Progenitor cell of endocrine pancreas (in vitro differentiated cells): ENCODE measurements around the gene SFSWAP. TPM values are rescaled to one million over a fixed set of nuclear protein-coding genes. Genes with fewer than 3 reads are reported as not detected.
"Not testable (repeated sequence)": the region's sequence is repeated elsewhere in the genome, so short reads cannot be mapped to it uniquely, and the experiment has no call there.

ENCODE experiments used
- DNase-seq: peaks from one replicate; pipeline ENCODE4 v3.0.0; 2021; ENCODE audit warnings: low spot score; ENCODE audit not compliant: unreplicated experiment
- H3K27ac Mint-ChIP-seq: 2 replicates; pipeline ENCODE4 v1.8.0; 2021; ENCODE audit warnings: mild to moderate bottlenecking, moderate library complexity, mixed read lengths
- H3K27me3 Mint-ChIP-seq: 2 replicates; pipeline ENCODE4 v1.8.0; 2021; ENCODE audit warnings: mixed read lengths
- H3K36me3 Mint-ChIP-seq: 2 replicates; pipeline ENCODE4 v1.8.0; 2022; ENCODE audit warnings: mixed read lengths; ENCODE audit not compliant: insufficient read depth
- H3K4me1 Mint-ChIP-seq: 2 replicates; pipeline ENCODE4 v1.8.0; 2021; ENCODE audit warnings: low read depth, mixed read lengths
- H3K4me3 Mint-ChIP-seq: 2 replicates; pipeline ENCODE4 v1.8.0; 2021; ENCODE audit warnings: low read depth, mild to moderate bottlenecking, moderate library complexity, mixed read lengths
- H3K9me3 Mint-ChIP-seq: 2 replicates; pipeline ENCODE4 v1.8.0; 2021; ENCODE audit warnings: low read depth, mixed read lengths
- CTCF ChIP-seq: fragments of 200-600 bp; sonication (generic); IDR thresholded peaks from one replicate; pipeline ENCODE4 v1.5.0; 2021; ENCODE audit warnings: antibody characterized with exemption, mild to moderate bottlenecking; ENCODE audit not compliant: unreplicated experiment
- total RNA-seq: library from RNA; stranded (reverse); gene quantifications from 2 replicates; pipeline ENCODE4 v1.2.1, GENCODE V29; 2021

The SFSWAP gene
- total RNA-seq, 1 donor from 2014 or later = 62.1 TPM

- no peak for DNase-seq
- H3K27me3 Mint-ChIP-seq = no peaks in the 10 kb centered on the region
Measured at GRCh38 chr12:131774576-131775391, 63.9 kb downstream of the SFSWAP start.

GRCh38 chr12:131775392-131776236 lies 64.7 kb downstream of the SFSWAP start:
- no peak for TF ChIP-seq CTCF
- H3K9me3 Mint-ChIP-seq = no peaks in the 10 kb centered on the region
- no peak overlapping the region for H3K27ac Mint-ChIP-seq
- peaks cover 18% of the 10 kb centered on the region for H3K36me3 Mint-ChIP-seq
- no peaks in the 10 kb centered on the region for H3K27me3 Mint-ChIP-seq
- no peak for DNase-seq
- H3K4me3 Mint-ChIP-seq = no peak overlapping the region
- H3K4me1 Mint-ChIP-seq = no peaks in the 10 kb centered on the region

More at GRCh38 chr12:131774576-131775391, 63.9 kb downstream of the SFSWAP start:
- no peaks in the 10 kb centered on the region for H3K9me3 Mint-ChIP-seq
- no peak overlapping the region for H3K4me3 Mint-ChIP-seq
- TF ChIP-seq CTCF = no peak
- H3K4me1 Mint-ChIP-seq = no peaks in the 10 kb centered on the region
- no peak overlapping the region for H3K27ac Mint-ChIP-seq
- H3K36me3 Mint-ChIP-seq = peaks cover 17% of the 10 kb centered on the region

GRCh38 chr12:131776237-131776889 lies 65.5 kb downstream of the SFSWAP start:
- Mint-ChIP-seq H3K4me1 (no peaks in the 10 kb centered on the region), H3K27me3 (no peaks in the 10 kb centered on the region), H3K9me3 (no peaks in the 10 kb centered on the region), H3K36me3 (peaks cover 14% of the 10 kb centered on the region), H3K27ac (no peak overlapping the region), H3K4me3 (no peak overlapping the region)
- DNase-seq = no peak
- TF ChIP-seq CTCF = no peak

GRCh38 chr12:131777269-131777668 lies 66.4 kb downstream of the SFSWAP start:
- H3K27me3 Mint-ChIP-seq, H3K9me3 Mint-ChIP-seq, H3K27ac Mint-ChIP-seq, H3K4me1 Mint-ChIP-seq, H3K4me3 Mint-ChIP-seq, DNase-seq: not testable (repeated sequence)
- H3K36me3 Mint-ChIP-seq = peaks cover 14% of the 10 kb centered on the region

GRCh38 chr12:131779027-131779426 lies 68.1 kb downstream of the SFSWAP start:
- peaks cover 14% of the 10 kb centered on the region for H3K36me3 Mint-ChIP-seq
- TF ChIP-seq CTCF = no peak
- no peak for DNase-seq
- H3K4me3 Mint-ChIP-seq = no peak overlapping the region
- H3K9me3 Mint-ChIP-seq = no peaks in the 10 kb centered on the region
- no peaks in the 10 kb centered on the region for H3K27me3 Mint-ChIP-seq
- H3K27ac Mint-ChIP-seq = no peak overlapping the region
- H3K4me1 Mint-ChIP-seq = no peaks in the 10 kb centered on the region
